Stimulated activated CD4-positive, alpha-beta T cell treated with anti-CD3 and anti-CD28 coated beads, TNF-alpha, amount 100 ng/mL, for 1 hour (primary cell): ENCODE measurements around the gene NRG2.
A peak's percentile ranks its signal among the peaks of the same experiment; 100 is the strongest.

Experiments used
- DNase-seq, 3 donors: peaks; one replicate each; pipeline ENCODE4 v3.0.0-alpha.2; 2020; ENCODE audit warnings: low read depth in 3 of 3, low spot score in 1 of 3

Gene NRG2

GRCh38 chr5:139974661-139975060 lies 68.4 kb downstream of the NRG2 start:
- DNase-seq: no peak

GRCh38 chr5:139971202-139971725 lies 71.8 kb downstream of the NRG2 start:
- no peak for DNase-seq

- no peak for DNase-seq
Measured at GRCh38 chr5:139969318-139969717, 73.8 kb downstream of the NRG2 start.

- peak; percentile 57 to 87 (median 73) for DNase-seq
Measured at GRCh38 chr5:139968547-139969261, 74.4 kb downstream of the NRG2 start.

- DNase-seq: no peak
Measured at GRCh38 chr5:139967353-139967752, 75.7 kb downstream of the NRG2 start.

- DNase-seq: no peak
Measured at GRCh38 chr5:139966856-139967255, 76.2 kb downstream of the NRG2 start.

- DNase-seq: no peak
Measured at GRCh38 chr5:139964994-139965565, 78.0 kb downstream of the NRG2 start.

GRCh38 chr5:139964266-139964993 lies 78.7 kb downstream of the NRG2 start:
- no peak for DNase-seq

- no peak for DNase-seq
Measured at GRCh38 chr5:139962445-139962844, 80.7 kb downstream of the NRG2 start.

GRCh38 chr5:139961435-139962157 lies 81.5 kb downstream of the NRG2 start:
- DNase-seq: no peak

GRCh38 chr5:139960723-139961383 lies 82.2 kb downstream of the NRG2 start:
- no peak for DNase-seq

GRCh38 chr5:139958432-139959148 lies 84.5 kb downstream of the NRG2 start:
- no peak for DNase-seq

- DNase-seq: no peak
Measured at GRCh38 chr5:139956342-139956741, 86.8 kb downstream of the NRG2 start.

- DNase-seq: no peak
Measured at GRCh38 chr5:139955616-139956273, 87.4 kb downstream of the NRG2 start.

- no peak for DNase-seq
Measured at GRCh38 chr5:139955053-139955605, 88.0 kb downstream of the NRG2 start.

GRCh38 chr5:139954462-139954861 lies 88.6 kb downstream of the NRG2 start:
- DNase-seq: no peak

- no peak for DNase-seq
Measured at GRCh38 chr5:139954022-139954421, 89.1 kb downstream of the NRG2 start.

- DNase-seq: no peak
Measured at GRCh38 chr5:139952574-139952973, 90.5 kb downstream of the NRG2 start.

- no peak for DNase-seq
Measured at GRCh38 chr5:139951983-139952382, 91.1 kb downstream of the NRG2 start.
